ENCODE measurements around the gene PTPRM.

GRCh38 chr18:7898181-7898580 is 331.1 kb downstream of the PTPRM start:
- no peak for TF ChIP-seq EP300 (conservative IDR thresholded peaks at IDR 0.05; ENCODE audit: poor library complexity, severe bottlenecking)
- no peak for TF ChIP-seq POLR2AphosphoS5 (IDR thresholded peaks at IDR 0.05)
- TF ChIP-seq, protein P1, sequence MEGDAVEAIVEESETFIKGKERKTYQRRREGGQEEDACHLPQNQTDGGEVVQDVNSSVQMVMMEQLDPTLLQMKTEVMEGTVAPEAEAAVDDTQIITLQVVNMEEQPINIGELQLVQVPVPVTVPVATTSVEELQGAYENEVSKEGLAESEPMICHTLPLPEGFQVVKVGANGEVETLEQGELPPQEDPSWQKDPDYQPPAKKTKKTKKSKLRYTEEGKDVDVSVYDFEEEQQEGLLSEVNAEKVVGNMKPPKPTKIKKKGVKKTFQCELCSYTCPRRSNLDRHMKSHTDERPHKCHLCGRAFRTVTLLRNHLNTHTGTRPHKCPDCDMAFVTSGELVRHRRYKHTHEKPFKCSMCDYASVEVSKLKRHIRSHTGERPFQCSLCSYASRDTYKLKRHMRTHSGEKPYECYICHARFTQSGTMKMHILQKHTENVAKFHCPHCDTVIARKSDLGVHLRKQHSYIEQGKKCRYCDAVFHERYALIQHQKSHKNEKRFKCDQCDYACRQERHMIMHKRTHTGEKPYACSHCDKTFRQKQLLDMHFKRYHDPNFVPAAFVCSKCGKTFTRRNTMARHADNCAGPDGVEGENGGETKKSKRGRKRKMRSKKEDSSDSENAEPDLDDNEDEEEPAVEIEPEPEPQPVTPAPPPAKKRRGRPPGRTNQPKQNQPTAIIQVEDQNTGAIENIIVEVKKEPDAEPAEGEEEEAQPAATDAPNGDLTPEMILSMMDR (IDR thresholded peaks at IDR 0.05; ENCODE audit: poor library complexity, severe bottlenecking), result no peak
- TF ChIP-seq EZH2 (IDR thresholded peaks at IDR 0.05; ENCODE audit: borderline replicate concordance, insufficient read depth, low read length, poor library complexity, severe bottlenecking), result no peak
- TF ChIP-seq RAD21 (conservative IDR thresholded peaks at IDR 0.05), result no peak
